ENCODE data around the gene CSRNP3. TPM values are rescaled to one million over a fixed set of nuclear protein-coding genes. Genes with fewer than 3 reads are reported as not detected.

Gene CSRNP3
- total RNA-seq, 1 donor from 2014 or later: 1.6 TPM

DNA sequence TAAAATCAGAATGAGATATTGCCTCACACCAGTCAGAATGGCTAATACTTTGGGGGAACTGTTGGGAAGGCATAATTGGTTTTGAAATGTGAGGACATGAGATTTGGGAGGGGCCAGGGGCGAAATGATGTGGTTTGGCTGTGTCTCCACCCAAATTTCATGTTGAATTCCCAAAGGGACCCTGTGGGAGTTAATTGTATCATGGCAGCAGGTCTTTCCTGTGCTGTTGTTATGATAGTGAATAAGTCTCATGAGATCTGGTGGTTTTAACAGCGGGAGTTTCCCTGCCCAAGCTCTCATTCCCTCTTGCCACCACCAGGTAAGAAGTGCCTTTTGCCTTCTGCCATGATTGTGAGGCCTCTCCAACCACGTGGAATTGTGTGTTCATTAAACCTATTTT, 59.6 kb downstream of the CSRNP3 start:
- H3K4me3 ChIP-seq (ENCODE audit: low read depth, low read length): no peak overlapping the region
- TF ChIP-seq, protein P1, sequence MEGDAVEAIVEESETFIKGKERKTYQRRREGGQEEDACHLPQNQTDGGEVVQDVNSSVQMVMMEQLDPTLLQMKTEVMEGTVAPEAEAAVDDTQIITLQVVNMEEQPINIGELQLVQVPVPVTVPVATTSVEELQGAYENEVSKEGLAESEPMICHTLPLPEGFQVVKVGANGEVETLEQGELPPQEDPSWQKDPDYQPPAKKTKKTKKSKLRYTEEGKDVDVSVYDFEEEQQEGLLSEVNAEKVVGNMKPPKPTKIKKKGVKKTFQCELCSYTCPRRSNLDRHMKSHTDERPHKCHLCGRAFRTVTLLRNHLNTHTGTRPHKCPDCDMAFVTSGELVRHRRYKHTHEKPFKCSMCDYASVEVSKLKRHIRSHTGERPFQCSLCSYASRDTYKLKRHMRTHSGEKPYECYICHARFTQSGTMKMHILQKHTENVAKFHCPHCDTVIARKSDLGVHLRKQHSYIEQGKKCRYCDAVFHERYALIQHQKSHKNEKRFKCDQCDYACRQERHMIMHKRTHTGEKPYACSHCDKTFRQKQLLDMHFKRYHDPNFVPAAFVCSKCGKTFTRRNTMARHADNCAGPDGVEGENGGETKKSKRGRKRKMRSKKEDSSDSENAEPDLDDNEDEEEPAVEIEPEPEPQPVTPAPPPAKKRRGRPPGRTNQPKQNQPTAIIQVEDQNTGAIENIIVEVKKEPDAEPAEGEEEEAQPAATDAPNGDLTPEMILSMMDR (conservative IDR thresholded peaks at IDR 0.05; ENCODE audit: low read depth, low read length): no peak
- DNase-seq (ENCODE audit: low read depth): no peak

DNA sequence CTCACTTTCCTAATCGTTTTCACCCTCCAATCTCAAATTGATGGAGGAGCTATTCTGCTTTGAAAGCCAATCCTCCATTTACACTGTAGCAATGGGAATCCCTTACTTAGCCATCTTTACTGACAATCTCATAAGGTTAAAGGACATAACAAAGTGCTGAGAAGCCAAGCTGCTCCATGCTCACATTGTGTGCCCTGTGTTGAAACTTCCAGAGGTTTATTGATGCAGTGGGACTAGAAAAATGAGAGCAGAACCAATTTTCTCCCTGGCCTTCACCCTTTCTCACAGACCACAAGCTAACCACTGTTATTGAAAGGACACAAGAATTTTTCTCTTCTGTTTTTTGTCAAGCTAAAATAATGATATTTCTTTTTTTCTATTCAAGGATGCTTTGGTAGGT, 63.8 kb downstream of the CSRNP3 start:
- DNase-seq (ENCODE audit: low read depth): no peak
- TF ChIP-seq, protein P1 (conservative IDR thresholded peaks at IDR 0.05; ENCODE audit: low read depth, low read length): no peak

DNA sequence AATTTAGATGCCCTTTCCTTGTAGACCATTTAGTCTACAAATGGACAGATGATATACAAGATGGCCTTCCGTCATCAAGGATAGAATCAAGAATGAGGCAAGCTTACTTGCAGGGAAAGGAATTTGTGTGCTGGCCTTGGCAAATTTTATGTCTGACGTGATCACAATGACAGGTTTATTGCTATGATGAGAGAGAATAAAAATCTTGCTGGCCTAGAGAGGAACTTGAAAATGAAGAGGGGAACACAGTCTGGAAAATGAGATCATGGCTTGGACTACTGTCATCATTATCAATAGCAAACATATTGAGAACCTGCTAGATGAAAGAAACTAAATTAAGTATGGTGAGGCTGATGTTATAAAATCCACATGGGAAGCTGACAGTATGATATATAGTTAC, 66.0 kb downstream of the CSRNP3 start:
- DNase-seq (ENCODE audit: low read depth): no peak
- H3K4me3 ChIP-seq (ENCODE audit: low read depth, low read length): no peak overlapping the region
- TF ChIP-seq, protein P1 (conservative IDR thresholded peaks at IDR 0.05; ENCODE audit: low read depth, low read length): no peak

More for the DNA sequence above, 63.8 kb downstream of the CSRNP3 start:
- no peak overlapping the region for H3K4me3 ChIP-seq (ENCODE audit: low read depth, low read length)

DNA sequence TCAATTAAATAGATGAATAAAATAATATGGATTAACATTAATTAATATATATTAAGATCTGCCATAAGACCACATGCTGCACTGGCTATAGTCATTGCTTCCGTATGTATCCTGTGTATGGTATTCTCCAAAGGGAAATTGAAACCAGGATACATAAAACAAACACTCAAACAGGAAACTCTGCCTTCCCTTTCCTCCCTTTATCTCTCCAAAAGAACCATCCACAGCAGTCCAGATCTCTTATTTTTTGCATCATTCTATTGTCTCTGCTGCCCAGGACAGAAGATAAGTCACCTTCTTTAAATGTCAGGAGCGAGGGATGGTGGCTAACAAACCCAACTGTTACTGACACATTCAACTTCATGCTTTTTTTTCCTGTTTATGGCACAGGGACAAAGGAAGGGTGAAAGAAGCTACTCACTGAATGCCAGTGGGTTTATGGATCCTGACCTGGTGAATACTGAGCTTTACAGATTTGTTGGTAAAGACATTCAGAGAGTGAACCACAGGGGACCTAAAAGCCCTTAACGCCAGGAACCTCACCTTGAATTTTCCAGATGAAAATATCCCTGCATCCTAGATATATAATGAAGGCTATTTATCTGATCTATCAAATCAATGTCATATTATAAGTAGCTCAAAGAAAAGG, 67.5 kb downstream of the CSRNP3 start:
- H3K4me3 ChIP-seq (ENCODE audit: low read depth, low read length): no peak overlapping the region
- no peak for DNase-seq (ENCODE audit: low read depth)
- TF ChIP-seq, protein P1 (conservative IDR thresholded peaks at IDR 0.05; ENCODE audit: low read depth, low read length): no peak

DNA sequence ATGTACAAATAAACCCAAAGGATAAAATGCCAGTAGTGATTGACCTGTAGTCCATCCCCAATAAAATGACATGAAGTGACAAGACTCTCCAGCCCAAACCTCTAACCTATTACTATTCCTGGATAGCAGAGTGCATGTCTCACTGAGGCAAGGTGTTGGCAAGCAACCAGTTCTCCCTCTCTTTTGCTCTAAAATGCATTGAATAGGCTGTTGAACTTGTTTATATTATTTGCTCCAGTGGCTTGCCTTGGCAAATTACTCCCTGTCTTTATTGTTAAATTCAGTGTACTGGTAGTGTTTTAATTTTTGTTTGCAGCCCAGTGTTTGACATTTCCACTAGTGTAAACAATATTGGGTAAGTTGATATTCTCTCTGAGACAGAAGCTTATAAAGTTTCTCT, 70.5 kb downstream of the CSRNP3 start:
- H3K4me3 ChIP-seq (ENCODE audit: low read depth, low read length): no peak overlapping the region
- TF ChIP-seq, protein P1 (conservative IDR thresholded peaks at IDR 0.05; ENCODE audit: low read depth, low read length): no peak
- DNase-seq (ENCODE audit: low read depth): no peak

- TF ChIP-seq, protein P1 (conservative IDR thresholded peaks at IDR 0.05; ENCODE audit: low read depth, low read length): no peak
- no peak overlapping the region for H3K4me3 ChIP-seq (ENCODE audit: low read depth, low read length)
- DNase-seq (ENCODE audit: low read depth): no peak
These were observed 75.4 kb downstream of the CSRNP3 start for GRCh38 chr2:165544897-165545296.

DNA sequence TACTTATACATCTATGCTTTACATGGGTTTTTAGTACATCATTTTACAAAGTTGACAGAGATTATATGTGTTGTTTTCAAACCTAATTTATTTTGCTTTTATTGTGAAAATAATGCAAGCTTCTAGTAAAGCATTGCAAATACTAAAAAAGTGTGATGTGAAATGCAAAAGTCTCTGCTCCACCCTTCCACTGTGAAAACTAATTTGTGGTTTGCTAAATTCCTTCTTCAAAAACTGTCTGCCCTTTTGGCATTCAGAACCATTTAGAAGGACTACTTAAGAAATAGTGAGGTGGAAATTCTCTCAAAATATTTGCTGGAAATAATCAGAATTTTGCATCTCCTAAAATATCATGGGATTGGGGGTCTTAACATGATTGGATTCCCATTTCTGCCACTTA, 78.4 kb downstream of the CSRNP3 start:
- DNase-seq (ENCODE audit: low read depth): no peak
- TF ChIP-seq, protein P1 (conservative IDR thresholded peaks at IDR 0.05; ENCODE audit: low read depth, low read length): no peak
- no peak overlapping the region for H3K4me3 ChIP-seq (ENCODE audit: low read depth, low read length)

Data from epithelial cell of proximal tubule (primary cell).